NCI-H2171 (cell line): ENCODE results near the gene MRPL20.
"Not testable (repeated sequence)": the region's sequence is repeated elsewhere in the genome, so short reads cannot be mapped to it uniquely, and the experiment has no call there.

Experiments used
- DNase-seq: peaks from one replicate; lab custom pipeline; 2025; lab: John Stamatoyannopoulos, UW

Gene MRPL20

DNA sequence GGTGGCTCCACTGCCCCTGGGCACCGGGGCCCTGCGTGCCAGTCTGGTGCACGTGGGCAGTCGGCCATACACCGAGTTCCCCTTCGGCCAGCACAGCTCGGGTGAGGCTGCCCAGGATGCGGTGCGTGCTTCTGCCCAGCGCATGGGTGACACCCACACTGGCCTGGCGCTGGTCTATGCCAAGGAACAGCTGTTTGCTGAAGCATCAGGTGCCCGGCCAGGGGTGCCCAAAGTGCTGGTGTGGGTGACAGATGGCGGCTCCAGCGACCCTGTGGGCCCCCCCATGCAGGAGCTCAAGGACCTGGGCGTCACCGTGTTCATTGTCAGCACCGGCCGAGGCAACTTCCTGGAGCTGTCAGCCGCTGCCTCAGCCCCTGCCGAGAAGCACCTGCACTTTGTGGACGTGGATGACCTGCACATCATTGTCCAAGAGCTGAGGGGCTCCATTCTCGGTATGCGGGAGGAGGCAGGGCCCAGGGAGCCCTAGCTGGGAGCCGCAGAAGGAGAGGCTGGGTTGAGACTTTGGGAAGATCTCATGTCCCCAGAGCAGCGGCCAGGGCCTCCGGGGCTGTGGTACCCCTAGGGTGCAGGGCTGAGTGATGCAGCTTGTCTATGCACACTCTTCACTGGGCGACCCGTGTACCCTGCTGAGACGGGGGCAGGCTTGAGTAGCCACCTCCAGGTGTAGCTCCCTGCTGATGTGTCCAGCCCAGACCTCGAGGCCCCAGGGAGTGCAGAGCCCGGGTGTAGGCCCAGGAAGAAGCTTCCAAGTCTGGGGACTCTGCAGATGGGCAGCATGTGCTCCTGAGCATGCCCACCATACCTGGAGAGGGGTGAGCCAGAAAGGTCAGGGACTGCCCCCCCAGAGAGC, 30.2 kb upstream of the MRPL20 start:
- no peak for DNase-seq

- DNase-seq: no peak
Observed at GRCh38 chr1:1436630-1437032, 29.5 kb upstream of the MRPL20 start.

DNA sequence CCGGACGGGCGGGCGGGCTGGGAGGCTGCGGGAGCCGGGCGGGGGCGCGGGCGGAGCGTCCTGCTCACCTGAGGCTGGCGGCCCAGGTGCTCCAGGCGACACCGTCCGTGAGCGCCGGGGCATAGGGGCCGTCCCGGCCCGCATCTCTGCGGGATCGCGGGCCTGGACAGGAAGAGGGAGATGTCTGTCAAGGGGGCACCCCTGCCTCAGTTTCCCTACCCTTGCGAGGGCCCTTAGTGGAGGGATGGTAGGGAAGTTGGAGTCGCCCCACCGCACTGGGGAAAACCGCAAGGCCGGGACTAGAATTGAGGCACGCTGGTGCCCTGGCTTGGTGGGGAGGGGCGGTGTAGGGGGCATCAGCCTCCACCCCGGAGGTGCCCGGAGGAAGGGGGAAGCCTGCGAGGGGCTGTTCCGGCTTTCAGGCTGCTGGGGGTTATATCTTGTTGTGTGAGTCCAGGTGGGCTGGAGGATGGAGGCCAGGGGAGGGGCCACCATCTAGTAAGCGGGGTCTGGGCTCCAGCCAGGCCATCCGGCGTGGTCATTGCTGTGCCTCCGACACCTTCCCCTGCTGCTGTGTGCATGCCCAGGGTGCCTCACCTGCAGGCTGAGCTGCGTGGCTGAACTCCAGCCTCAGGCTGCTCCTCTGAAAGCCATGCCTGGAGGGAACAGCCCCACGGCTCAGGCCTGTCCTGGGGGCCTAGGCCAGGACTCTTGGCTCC, 29.0 kb upstream of the MRPL20 start:
- no peak for DNase-seq

DNA sequence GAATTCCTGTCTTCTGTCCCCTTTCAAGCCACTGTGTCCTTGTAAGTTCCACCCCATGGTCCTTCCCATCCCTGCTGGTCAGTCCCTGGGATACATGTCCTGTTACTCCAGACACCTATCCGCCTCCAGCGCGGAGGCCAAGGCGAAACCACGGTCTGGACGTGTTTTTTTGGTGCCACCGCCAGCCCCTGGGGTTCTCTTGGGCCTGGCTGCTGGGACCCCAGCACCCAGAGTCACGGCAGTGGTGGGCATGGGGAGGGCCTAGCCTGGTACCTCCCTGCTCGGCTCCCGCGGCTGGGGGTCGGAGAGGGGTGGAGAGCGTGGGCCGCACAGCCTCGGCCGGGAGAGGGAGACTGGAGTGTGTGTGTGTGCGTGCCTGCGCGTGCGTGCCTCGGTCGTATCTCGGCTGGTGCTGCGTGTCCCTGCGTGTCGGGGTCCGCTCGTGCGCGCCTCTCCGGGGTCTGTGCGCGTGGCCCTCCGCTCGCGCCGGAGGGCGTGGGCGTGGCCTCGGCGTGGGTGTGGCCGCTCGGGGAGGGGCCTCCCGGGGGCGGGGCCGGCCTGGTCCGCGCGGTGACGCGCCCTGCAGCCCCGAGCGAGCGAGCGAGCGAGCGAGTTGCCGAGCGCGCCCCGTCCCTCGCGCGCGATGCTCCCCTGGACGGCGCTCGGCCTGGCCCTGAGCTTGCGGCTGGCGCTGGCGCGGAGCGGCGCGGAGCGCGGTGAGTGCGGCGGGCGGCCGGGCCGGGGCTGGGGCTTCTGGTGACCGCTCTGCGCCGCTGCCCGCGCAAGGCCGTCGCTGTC, 28.2 kb upstream of the MRPL20 start, which contains the start of gene VWA1:
TSS of gene VWA1 (plus strand) at position 585 of the 798 bp plus-strand sequence. CDS start at position 644, 59 bp downstream.
- peak; percentile 37 for DNase-seq

DNA sequence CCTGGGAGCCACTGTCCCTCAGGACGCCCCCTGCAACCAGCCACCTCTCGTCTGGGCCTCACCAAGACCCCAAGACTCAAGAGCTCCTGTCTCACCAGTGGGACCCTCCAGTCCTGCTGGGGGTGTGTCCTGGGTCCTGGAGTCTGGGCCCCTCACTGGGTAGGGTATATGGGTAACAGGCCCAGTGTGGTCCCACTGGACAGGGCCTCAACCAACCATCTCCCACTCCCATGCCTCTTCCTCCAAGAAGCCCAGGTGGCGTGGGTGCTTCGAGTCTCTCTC, 27.7 kb upstream of the MRPL20 start:
- no peak for DNase-seq

DNA sequence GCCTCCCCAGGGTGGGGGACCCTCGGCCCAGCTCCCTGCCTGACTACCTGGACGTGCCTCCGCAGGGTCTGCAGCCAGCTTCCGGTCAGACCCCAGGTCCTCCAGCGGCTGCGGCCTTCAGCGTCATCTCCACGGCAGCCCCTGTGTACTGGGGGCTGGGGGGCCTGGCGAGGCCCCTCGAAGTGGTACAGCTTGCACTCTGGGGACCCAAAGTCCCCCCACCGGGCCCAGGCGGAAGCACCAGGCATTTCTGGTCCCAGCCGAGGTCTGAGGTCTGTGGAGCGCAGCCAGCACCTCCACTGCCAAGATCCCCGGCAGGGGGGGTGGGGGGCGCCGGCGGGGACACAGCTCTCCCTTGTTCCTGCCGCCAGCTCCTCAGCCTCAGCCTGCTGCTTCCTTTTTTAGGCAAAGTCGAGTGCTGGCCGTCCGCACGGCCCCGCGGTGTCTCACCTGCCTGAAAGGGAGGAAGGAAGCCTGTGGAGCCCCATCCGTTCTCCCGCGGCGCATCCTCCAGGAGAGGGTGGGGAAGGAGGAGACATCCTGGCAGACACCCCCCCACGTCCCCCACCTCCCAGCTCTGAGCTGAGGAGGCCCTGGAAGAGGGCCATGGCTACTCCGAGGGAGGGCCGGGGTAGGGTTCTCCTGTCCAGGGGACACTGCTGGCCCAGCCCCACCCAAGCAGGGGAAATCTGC, 27.2 kb upstream of the MRPL20 start:
- no peak for DNase-seq

DNA sequence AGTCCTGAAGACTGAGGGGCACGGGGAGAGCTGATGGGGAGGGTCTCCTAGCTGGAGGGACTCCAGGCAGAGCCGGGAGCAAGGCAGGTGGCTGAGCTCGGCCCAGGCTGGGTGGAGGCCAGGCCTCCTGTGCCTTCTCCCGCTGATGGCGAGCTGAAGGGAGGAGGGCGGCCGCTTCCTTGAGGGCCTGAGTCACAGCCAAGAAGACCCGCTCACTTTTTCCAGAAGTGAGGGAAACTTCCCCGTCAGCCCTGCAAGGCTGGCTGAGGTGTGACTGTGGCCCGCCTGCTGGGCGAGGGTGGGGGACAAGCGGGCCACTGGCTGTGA, 26.7 kb upstream of the MRPL20 start:
- no peak for DNase-seq

DNA sequence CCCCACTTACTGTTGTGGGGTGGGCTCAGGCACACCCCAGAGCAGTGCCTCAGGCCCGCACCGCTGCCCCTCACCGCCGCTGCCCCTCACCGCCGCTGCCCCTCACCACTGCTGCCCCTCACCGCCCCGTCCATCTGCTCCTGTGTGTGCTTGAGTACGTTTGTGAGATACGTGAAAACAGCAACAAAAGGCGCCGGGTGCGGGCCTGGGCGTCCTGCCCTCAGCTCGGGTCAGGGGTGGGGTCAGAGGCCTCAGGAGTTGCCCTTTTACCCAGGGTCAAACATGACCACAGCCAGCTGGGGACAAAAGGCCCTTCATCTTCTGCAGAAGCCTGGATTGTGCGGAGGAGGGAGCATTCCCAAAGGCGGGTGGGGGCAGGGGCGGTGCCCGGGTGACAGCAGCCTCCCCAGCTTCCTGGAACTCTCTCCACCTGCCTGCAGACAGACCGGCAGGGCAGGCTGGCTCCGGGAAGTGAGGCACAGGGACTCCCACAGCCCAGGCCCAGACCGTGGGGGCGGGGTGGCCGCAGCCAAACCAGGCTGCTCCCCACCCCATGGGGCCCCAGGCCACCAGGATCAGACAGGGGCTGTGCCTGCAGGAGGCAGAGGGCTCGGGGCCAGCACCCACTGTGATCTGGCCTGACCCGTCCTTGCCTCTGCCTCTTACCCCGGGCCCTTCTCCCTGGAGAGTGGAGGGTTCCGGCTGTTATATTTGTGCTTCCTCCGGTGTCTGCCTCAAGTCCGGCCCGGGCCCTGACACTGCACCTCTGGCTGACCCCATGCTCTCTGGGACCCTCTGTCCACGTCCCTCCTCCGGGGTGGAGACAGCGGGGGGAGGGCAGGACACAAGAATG, 26.1 kb upstream of the MRPL20 start:
- peak; percentile 85 for DNase-seq

DNA sequence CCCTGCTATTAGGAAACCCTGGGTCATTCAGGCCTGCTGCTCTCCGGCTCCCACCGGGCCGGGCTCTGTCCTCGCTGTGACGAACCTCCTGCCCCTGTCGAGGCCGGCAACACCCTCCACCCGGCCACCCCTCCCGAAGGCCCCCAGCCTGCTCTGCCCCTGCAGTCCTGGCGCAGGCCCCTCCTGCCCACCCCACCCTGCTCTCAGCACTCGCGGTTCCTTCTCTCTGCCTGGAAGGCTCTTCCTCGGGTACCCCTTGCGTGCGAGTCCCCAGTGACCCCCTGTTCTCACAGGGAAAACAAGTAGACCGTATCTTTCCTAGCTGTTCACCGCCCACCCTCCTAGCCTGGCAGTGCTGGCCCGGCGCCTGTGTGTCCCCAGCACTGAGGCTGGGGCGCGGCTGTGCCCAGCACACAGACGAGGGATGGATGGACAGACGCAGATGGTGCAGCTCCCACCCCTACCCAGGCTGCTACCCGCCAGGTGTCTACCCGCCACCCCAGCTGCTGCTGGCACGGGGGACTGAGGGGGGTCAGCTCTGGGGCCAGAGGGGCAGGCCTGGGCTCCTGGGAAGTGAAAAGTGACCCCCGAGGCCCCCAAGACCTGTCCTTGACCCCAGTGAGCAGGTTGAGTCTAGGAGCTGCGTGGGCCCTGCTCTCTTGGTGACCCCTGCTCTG, 25.3 kb upstream of the MRPL20 start:
- DNase-seq: peak; percentile 65

GRCh38 chr1:1431845-1432273, 24.8 kb upstream of the MRPL20 start:
- no peak for DNase-seq

GRCh38 chr1:1430992-1431844, 24.1 kb upstream of the MRPL20 start:
- peak; percentile 44 for DNase-seq

GRCh38 chr1:1430114-1430982, 23.3 kb upstream of the MRPL20 start:
- DNase-seq: peak; percentile 82

- DNase-seq: no peak
Observed at GRCh38 chr1:1429671-1430073, 22.6 kb upstream of the MRPL20 start.

- not testable (repeated sequence) for DNase-seq
Observed at GRCh38 chr1:1428967-1429366, 21.9 kb upstream of the MRPL20 start.

GRCh38 chr1:1428174-1428573, 21.1 kb upstream of the MRPL20 start:
- DNase-seq: no peak

DNA sequence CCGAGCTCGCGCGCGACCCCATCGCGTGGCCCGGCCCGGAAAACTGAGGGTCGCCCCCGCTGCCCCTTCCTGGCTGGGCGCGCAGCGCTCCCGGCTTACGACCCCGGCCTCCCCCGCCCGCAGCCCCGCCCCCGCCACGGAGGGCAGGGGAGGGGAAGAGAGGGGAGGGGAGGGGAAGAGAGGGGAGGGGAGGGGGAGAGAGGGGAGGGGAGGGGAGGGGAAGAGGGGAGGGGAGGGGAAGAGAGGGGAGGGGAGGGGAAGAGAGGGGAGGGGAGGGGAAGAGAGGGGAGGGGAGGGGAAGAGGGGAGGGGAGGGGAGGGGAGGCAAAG, 20.7 kb upstream of the MRPL20 start:
- no peak for DNase-seq

GRCh38 chr1:1427106-1427819, 20.2 kb upstream of the MRPL20 start:
- DNase-seq: peak; percentile 50

- peak; percentile 62 for DNase-seq
Observed at GRCh38 chr1:1426496-1427105, 19.5 kb upstream of the MRPL20 start.
